Measurements from ENCODE around the gene KRTAP4-7.
"Not testable (repeated sequence)": the region's sequence is repeated elsewhere in the genome, so short reads cannot be mapped to it uniquely, and the experiment has no call there.

KRTAP4-7 gene

GRCh38 chr17:41065016-41065689 is 18.8 kb upstream of the KRTAP4-7 start:
- DNase-seq (ENCODE audit: low spot score): not testable (repeated sequence)

- no peak for DNase-seq (ENCODE audit: low spot score)
These were observed 17.9 kb upstream of the KRTAP4-7 start, which contains the start of gene KRTAP2-4 for GRCh38 chr17:41065829-41066624. Gene KRTAP2-4 (minus strand): TSS chr17:41065879. CDS start chr17:41065845, 34 bp downstream.

DNA sequence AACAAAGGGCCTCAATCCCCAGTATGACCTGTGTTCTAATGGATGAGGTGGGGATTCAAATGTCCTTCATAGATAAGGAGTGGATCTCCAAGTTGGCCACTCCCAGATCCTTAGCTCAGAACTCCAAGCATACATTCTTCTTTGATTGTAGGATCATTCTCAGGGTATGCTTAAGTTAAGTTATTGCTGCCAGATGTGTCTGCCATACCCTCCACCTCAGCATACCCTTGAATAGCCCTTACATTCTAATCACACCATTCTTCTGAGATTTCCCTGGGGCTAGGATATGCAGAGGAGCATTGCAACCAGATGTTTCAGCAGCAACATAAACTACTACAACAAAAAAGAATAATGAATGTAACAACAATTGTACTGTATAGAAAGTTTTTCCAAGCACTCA is 16.7 kb upstream of the KRTAP4-7 start:
- DNase-seq (ENCODE audit: low spot score): no peak

- no peak for DNase-seq (ENCODE audit: low spot score)
These were observed 14.9 kb upstream of the KRTAP4-7 start for GRCh38 chr17:41069031-41069430.

DNA sequence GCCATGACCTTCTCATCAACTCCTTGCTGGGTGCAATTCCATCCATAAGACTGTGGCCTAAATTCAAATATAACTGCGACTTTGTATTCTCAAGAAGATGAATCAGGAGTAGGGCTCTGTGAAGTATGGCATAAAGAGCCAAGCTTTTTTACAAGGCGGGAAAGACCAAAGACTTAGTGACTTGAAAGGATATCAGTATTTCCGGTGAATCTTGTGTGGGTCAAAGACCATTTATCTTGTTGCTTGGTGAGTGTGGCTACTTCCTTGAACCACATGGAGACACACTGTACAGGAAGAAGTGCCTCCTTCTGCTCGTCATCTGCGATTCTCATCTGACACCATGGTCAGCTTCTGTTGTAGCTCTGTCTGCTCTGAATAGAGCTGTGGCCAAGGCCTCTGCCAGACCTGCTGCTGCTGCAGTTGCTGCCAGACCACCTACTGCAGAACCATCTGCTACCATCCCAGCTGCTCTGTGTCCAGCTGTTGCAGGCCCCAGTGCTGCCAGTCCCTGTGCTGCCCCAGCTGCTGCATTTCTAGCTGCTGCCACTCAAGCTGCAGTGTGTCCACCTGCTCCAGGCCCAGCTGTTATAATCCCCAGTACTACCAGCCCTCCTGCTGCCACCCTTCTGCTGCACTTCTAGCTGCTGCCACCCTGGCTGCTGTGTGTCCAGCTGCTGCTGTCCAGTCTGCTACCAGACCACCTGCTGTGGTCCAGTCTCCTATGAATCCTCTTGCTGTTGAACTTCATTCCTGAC is 12.2 kb upstream of the KRTAP4-7 start:
- no peak for DNase-seq (ENCODE audit: low spot score)

GRCh38 chr17:41073676-41074075 is 10.3 kb upstream of the KRTAP4-7 start:
- no peak for DNase-seq (ENCODE audit: low spot score)

DNA sequence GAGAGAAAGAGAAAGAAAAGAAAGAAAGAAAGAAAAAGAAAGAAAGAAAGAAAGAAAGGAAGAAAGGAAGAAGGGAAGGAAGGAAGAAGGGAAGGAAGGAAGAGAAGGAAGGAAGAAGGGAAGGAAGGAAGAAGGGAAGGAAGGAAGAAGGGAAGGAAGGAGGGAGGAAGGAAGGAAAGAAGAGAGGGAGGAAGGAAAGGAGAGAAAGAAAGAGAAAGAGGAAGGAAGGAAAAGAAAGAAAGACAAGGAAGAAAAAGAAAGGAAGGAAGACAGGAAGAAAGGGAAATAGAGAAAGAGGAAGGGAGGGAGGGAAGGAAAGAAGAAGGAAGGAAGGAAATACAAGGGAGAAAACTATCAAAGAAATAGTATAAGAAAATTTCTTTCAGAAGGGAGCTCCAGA is 7.2 kb upstream of the KRTAP4-7 start:
- no peak for DNase-seq (ENCODE audit: low spot score)

DNA sequence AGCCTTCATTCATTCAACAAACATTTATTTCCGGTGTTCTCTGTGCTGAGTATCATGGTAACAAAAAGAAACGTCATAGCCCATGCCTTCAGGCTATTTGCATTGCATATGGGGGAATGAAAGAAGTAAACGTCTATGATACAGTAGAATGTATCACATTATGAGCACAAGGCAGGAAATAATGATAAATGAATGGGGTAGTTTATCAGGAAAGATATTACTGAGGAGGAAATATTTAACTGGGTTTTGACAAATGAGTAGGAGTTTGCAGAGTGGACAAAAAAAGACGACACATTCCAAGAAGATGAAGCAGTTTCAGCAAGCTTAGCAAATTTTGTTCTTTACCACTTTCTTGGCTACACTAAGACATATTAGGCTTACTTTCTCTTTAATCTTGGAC is 1.3 kb upstream of the KRTAP4-7 start:
- no peak for DNase-seq (ENCODE audit: low spot score)

DNA sequence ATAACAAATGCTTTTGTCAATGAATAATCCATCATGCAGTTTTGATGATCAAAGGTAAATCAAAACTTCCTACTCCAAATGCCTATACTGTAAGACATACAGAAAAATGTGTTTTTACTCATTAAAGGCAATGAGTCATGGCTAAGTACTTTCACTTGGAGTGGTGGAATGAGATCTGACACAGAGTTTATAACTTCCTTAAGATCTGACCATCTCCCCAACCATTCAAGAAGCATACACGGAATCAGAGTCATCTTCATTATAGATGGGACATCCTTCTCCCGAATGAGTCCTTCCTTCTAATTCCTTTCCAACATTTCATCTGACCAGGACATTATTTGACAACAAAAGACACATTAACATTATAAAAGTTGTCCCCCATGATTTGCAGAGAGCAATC is 523 bp upstream of the KRTAP4-7 start:
- not testable (repeated sequence) for DNase-seq (ENCODE audit: low spot score)

GRCh38 chr17:41088760-41089352 is 4.9 kb downstream of the KRTAP4-7 start:
- not testable (repeated sequence) for DNase-seq (ENCODE audit: low spot score)

GRCh38 chr17:41096055-41096454 is 12.1 kb downstream of the KRTAP4-7 start:
- DNase-seq (ENCODE audit: low spot score): no peak

DNA sequence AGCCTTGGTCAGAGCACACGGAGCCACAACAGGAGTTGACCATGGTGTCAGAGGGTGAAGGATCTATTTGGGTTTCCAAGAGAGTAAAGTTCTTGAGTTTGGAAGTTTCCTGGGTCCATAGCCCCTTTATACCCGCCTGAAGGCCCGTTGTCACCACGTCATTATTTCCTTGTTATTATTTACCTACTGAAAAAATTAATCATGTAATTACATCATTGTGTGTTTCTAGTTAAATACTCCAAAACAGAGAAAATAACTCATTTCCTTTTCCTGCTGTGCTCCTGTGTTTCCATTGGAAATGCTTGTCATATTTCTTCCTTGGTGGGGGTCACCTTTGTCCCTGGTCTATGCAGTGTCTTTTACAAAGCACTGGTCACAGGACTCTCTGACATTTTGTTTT is 14.1 kb downstream of the KRTAP4-7 start, which contains the start of gene KRTAP4-8:
KRTAP4-8 (minus strand) TSS at position 101 of the 400 bp plus-strand sequence; CDS start at position 43, 58 bp downstream.
- no peak for DNase-seq (ENCODE audit: low spot score)

DNA sequence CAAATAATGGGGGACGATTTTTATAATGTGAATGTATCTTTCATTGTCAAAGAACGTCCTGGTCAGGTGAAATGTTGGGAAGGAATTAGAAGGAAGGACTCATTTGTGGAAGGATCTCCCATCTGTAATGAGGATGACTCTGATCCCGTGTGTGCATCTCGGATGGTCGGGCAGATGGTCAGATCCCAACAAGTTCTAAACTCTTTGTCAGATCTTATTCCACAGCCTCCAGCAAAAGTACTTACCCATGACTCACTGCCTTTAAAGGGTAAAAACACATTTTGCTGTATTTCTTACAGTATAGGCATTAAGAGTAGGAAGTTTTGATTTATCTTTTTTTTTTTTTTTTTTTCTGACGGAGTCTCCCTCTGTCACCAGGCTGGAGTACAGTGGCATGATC is 14.5 kb downstream of the KRTAP4-7 start:
- DNase-seq (ENCODE audit: low spot score): no peak

GRCh38 chr17:41099682-41100480 is 15.9 kb downstream of the KRTAP4-7 start:
- DNase-seq (ENCODE audit: low spot score): not testable (repeated sequence)

DNA sequence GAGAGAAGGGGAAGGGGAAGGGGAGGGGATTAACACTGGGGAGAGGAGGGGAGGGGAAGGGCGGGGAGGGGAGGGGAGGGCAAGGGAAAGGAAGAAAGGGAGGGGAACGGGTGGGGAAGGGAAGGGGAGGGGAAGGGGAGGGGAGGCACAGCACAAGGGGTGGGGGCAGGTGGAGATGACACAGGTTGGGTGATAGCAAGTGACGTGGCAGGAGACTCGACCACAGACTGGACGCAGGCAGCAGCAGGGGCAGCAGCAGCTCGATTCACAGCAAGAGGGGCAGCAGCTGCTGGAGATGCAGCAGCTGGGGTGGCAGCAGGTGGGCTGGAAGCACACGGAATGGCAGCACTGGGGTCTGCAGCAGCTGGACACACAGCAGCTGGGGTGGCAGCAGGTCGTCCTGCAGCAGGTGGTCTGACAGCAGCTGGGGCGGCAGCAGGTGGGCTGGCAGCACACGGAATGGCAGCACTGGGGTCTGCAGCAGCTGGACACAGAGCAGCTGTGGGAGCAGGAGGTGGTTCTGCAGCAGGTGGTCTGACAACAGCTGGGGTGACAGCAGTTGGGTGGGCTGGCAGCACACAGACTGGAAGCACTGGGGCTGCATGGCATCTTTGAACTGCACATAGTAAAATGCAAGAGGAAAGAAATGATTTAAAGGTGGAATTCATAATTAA is 17.8 kb downstream of the KRTAP4-7 start, which contains the start of gene KRTAP4-16:
KRTAP4-16 (minus strand) TSS at position 624 of the 674 bp plus-strand sequence; CDS start at position 624, 0 bp downstream.
- no peak for DNase-seq (ENCODE audit: low spot score)

DNA sequence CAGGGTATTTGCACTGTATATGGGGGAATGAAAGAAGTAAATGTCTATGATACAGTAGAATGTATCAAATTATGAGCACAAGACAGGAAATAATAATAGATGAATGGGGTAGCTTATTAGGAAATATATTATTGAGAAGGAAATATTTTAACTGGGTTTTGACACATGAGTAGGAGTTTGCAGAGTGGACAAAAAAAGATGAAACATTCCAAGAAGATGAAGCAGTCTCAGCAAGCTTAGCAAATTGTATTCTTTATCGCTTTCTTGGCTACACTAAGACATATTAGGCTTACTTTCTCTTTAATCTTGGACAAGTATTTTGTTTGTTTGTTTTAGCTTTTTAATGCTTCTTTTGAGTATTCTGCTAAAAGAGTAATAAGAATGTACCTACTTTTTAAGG is 19.9 kb downstream of the KRTAP4-7 start:
- DNase-seq (ENCODE audit: low spot score): no peak

DNA sequence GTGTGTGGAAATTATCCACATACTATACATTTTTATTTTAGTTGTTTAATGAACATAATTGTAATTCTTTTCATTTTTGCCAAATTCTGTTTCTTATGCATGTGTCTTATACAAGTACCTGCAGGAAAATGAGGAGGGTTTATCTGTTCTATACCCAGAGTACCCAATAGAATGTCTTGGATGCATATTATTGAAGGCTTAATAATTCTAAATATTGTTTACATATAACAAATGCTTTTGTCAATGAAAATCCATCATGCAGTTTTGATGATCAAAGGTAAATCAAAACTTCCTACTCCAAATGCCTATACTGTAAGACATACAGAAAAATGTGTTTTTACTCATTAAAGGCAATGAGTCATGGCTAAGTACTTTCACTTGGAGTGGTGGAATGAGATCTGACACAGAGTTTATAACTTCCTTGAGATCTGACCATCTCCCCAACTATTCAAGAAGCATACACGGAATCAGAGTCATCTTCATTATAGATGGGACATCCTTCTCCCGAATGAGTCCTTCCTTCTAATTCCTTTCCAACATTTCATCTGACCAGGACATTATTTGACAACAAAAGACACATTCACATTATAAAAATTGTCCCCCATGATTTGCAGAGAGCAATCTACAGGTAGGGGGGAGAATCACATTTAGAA is 20.6 kb downstream of the KRTAP4-7 start:
- not testable (repeated sequence) for DNase-seq (ENCODE audit: low spot score)

DNA sequence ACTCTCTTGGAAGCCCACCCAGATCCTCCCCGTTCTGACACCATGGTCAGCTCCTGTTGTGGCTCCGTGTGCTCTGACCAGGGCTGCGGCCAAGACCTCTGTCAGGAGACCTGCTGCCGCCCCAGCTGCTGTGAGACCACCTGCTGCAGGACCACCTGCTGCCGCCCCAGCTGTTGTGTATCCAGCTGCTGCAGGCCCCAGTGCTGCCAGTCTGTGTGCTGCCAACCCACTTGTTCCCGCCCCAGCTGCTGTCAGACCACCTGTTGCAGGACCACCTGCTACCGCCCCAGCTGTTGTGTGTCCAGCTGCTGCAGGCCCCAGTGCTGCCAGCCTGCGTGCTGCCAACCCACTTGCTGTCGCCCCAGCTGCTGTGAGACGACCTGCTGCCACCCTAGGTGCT is 21.4 kb downstream of the KRTAP4-7 start, which contains the start of gene KRTAP4-9:
KRTAP4-9 (plus strand) TSS at position 43 of the 400 bp plus-strand sequence; CDS start at position 43, 0 bp downstream.
- DNase-seq (ENCODE audit: low spot score): not testable (repeated sequence)

GRCh38 chr17:41107941-41108450 is 24.0 kb downstream of the KRTAP4-7 start:
- no peak for DNase-seq (ENCODE audit: low spot score)

Data from CD4-positive, alpha-beta T cell treated with Interleukin-6 at 100 ng/mL for 8 hours (primary cell).